GDM1 (cell line): ENCODE data around the gene MATN1.
A peak's percentile ranks its signal among the peaks of the same experiment; 100 is the strongest.

Experiments
- DNase-seq: peaks from one replicate; lab custom pipeline; 2025; lab: John Stamatoyannopoulos, UW

Gene MATN1

GRCh38 chr1:30731806-30732276 is 8.5 kb upstream of the MATN1 start:
- DNase-seq = no peak

DNA sequence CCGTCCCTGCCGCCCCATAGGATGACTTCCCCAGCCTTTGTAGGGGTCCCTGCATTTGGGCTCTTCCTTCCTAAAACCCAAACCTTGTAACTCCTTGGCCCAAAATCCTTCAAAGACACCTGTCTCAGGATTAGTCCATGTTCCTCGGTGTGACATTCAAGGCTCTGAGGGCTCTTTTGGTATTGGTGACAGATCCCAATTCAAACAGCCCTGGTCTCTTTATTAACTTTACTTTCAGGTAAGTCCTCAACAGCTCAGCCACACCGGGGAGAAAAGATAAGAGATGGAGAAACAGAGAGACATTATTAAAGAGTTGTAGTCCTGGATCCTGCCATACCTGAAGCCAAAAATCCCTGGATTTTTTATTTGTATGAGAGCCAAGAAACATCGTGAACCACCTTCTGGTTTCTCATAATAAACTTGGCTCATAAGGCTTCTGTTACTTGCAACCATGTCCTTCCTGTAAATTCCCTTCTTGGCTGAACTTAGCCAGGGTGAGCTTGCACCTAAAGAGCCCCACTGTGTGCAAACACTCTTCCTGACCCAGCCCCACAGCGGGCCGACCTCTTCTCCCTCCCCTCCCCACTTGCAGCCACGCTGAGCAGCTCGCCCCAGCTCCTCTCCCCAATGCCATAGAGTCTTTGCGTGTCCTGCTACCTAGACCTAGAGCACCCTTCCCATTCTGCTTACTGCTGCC is 7.9 kb upstream of the MATN1 start:
- no peak for DNase-seq

- no peak for DNase-seq
These were observed 7.1 kb upstream of the MATN1 start for GRCh38 chr1:30730346-30731108.

- DNase-seq = no peak
These were observed 6.5 kb upstream of the MATN1 start for GRCh38 chr1:30729901-30730300.

DNA sequence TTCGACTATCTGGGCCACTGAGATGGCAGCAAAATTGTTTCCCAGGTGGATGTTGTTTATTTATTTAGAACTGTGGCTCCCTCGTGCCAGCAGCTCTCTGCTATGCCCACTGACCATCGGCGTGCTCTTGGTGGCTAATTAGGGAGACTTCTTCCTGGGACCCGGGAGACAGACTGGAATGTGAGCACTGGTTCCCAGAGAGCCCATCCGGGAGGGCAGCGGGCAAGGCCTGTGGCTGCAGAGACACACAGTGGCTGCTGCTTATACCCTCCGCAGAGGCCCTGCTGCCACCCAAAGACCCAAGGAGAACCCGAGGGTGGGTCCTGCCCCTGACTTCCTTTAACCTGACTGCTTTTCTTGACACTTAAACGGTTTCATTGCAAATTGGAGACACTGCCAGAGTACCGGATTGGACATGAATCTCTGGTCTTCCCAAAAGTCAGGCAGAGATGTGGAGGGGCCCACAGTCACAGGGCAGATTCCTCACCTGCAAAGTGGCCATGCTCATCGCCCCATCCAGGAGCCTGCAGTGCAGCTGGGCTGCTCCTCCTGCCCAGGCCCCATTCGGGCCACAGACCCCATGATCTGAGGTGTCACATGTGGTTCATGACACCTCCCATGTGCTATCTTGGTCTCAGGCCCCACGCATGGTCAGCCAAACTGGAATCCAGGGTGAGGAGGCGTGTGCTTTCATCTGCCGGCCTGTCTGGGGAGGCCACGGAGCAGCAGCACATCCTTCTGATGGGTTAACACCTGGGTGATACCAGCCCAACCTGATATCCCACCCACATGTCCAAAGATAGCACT is 5.7 kb upstream of the MATN1 start:
- DNase-seq = no peak

DNA sequence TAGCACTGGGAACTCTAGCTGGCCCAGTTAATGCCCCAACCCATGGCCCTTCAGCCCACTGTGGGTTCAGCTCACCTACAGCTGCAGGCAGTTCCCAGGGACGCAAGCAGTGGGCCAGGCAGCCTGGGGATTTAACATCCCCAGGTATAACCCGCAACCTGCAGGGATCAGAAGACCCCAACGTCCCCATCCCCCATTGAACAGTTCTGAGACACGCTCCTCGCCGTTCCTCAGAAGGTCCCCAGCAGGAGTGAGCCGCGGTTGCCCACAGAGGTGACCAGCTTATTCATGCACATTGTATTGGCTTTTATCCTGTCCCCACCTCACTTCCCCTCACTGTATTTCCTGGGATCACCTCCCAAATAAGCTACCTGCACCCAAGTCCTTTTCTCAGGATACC is 5.0 kb upstream of the MATN1 start:
- DNase-seq = no peak

DNA sequence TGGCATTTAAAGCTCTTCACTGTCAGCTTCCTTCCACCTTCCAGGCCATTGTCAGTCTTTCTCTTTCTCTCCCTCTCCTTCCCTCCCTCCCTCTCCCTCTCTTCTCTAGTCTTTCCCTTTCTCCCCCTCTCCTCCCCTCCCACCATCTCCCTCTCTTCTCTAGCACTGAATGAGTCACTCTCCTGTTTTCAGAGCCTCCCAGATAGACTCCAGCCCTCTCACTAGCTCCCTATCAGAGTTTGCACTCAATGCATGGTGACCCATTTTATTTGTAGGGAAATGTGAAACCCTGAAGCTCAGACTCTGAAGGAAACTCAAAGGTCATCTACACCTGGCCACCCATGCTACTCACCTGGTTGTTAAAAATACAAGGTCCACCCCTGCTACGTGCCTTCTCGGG is 4.4 kb upstream of the MATN1 start:
- DNase-seq = no peak

GRCh38 chr1:30726773-30727684 is 3.6 kb upstream of the MATN1 start:
- DNase-seq = no peak

DNA sequence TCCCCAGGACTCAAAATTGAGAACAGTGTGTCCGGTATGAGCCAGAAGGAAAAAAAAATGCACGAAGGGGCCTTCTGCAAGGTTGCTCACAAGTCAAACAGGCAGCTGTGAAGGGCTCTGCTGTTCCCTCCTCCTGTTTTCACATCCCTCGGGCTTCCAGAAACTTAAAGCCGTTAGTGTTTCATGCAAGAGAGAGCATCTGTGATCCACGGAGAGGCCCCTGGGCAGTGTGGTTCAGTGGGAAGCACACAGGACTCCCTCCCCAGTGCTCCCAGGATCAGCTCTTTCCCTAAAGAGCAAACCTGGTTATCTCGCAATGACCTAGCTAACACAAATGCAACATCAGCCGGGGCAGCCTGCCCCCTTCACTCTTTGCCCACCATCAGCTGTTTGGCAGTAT is 2.9 kb upstream of the MATN1 start:
- no peak for DNase-seq

GRCh38 chr1:30725450-30726095 is 2.2 kb upstream of the MATN1 start:
- no peak for DNase-seq

DNA sequence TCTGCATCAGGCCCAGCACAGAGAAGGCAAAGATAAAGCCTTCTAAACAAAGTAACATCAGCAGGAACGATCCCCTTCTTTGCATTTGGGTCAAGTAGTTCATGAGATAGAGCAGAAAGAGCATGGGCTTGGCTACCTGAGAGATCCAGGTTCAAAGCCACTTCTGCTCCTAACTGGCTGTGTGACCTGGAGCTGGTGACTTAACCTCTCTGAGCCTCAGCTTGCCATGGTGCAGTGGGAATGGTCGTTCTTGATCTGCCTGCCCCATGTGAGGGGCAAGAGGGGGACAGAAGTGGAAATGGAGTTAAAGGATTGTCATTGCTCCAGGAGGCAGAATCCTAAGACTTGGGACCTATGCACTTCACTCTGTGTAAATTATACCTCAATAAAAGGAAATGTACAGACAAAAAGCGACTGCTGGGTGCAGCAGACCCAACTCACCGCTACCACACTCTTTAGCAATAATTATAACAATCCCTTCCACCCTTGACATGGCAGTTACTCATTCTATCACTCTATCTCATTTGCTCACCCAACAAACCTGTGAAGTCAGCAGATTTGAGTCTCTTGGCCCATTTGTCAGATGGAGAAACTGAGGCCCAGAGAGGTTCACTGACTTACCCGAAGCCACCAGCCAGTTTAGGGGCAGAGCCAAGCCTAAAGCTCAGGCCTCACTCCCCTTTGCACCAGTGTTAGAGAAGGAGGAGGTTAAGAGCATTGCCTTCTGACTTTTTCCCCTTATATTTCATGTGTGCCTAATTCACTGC is 1.5 kb upstream of the MATN1 start:
- no peak for DNase-seq

DNA sequence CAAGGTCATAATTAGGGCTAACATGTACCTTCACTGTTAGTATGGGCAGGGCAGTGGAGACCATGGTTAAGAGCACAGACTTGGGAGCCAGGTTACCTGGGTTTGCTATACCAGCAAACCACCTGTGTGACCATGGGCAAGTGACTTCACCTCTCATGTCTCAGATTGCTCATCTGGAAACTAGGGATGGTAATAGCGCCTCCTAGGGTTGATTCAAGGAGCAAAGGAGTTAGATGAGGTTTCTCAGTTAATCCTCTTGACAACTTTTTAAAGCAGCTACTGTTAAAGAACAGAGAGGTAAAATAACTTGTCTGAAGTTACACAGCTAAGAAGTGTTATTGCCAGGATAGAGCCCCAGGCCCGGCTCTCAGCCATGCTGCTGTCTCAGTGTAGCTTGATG is 790 bp upstream of the MATN1 start:
- DNase-seq = no peak

GRCh38 chr1:30721812-30722537 is 1.4 kb downstream of the MATN1 start:
- DNase-seq = no peak

- no peak for DNase-seq
These were observed 2.0 kb downstream of the MATN1 start for GRCh38 chr1:30721341-30721793.

DNA sequence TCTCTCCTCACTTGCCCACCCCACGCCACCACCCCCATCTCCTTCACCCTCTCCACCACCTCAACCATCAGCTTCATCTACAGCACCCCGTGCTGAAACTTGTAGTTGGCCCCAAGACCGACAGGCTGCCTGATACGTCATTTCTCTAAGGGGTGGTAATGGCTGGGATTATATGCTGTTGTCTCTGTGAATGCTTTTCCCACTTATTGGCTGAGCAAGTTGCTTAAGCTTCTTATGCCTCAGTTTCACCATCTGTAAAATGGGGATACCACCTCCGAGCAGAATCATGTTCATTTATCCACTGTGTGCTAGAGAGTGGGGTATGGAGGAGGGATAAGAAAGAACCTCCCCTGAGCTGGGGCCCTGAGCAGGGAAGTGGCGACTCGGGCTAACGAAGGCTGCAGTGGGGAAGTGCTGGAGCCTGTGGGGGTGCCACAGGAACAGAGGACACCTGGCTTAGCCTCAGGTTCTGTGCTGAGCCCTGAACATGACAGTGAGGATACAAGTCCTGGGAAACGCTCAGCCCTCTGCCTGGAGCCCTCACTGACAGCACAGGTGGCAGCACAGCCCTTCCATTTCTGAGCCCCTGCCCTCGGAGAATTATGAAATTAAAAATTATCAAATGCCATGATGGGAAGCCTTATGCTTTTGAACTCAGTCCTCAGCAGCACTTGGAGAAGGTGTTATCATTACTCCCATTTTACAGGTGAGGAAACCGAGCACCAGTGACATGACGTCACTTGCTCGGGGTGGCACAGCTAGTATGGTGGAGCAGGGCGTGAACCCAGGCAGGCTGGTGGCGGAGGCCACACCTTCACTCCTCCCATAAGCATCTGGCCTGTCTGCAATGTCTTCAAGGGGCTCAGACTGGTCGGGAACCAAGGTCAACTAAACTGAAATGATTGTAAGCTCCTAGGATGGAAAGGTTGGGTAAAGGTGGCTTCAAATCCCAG is 2.8 kb downstream of the MATN1 start:
- DNase-seq = no peak

GRCh38 chr1:30719406-30720270 is 3.7 kb downstream of the MATN1 start:
- DNase-seq = no peak

DNA sequence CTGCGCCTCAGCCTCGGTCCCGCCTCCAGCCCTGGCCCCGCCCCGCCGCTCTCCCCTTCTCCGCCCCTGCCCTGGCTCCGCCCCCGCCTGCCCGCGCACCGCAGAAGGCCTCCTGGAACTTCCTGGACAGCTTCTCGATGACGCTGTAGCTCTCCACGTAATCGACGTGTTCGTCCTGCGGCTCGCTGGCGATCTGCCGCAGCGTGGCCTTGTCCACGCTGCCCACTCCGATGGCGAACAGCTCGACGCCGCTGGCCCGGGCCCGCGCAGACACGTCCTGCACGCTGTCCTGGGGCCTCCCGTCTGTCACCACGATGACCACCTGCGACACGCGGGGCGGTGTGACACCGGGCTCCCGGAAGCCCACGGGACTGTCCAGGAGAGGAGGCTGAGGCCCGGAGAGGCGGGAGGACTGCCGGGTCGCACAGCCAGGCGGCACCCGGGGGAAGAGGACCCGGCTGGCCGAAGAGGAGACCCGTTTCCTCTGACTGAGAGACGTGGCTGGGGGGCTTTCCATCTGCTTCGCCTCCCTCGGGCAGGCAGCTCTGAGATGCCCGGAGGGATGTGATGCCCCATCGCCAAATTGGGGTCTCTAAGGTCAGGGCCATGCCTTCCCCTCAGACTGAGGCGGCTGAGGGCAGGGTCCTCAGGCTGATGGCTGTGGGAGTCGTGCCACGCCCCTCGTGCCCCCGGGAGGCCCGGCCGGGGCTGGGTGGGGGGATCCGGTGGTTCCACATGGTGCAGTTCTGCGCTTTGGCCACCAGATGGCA is 4.6 kb downstream of the MATN1 start:
- DNase-seq = peak; percentile 99
